Measurements from ENCODE around the gene STN1. TPM values are rescaled to one million over a fixed set of nuclear protein-coding genes. Genes with fewer than 3 reads are reported as not detected.

The STN1 gene
- total RNA-seq, 6 experiments from 2014 or later, result 12.1 to 15.6 (median 14.7) TPM

DNA sequence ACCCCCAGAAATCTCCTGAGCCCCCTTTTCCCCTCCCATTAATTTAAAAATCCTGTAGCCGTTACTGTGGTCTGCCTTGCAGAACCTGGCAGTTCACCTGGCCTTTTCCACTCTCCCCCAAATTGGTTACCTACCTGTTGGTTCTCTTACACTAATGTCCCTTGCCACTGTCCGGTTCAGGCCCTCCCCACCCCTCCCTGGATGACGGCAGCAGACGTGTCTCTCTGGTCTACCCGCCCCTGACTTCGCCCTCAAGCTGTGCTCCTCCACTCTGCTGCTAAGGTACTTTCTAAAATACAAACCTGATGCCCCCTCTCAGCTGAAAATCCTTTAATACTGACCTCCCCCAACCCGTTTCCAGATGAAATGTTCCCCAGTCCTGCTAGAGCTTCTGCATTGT, 47.0 kb downstream of the STN1 start:
- no peaks in the 10 kb centered on the region; the same call in 1 of the 2 replicates for H3K36me3 Mint-ChIP-seq (ENCODE audit: low read depth)
- TF ChIP-seq, protein P1, sequence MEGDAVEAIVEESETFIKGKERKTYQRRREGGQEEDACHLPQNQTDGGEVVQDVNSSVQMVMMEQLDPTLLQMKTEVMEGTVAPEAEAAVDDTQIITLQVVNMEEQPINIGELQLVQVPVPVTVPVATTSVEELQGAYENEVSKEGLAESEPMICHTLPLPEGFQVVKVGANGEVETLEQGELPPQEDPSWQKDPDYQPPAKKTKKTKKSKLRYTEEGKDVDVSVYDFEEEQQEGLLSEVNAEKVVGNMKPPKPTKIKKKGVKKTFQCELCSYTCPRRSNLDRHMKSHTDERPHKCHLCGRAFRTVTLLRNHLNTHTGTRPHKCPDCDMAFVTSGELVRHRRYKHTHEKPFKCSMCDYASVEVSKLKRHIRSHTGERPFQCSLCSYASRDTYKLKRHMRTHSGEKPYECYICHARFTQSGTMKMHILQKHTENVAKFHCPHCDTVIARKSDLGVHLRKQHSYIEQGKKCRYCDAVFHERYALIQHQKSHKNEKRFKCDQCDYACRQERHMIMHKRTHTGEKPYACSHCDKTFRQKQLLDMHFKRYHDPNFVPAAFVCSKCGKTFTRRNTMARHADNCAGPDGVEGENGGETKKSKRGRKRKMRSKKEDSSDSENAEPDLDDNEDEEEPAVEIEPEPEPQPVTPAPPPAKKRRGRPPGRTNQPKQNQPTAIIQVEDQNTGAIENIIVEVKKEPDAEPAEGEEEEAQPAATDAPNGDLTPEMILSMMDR (IDR thresholded peaks at IDR 0.05), result no peak
- peaks cover 1% of the 10 kb centered on the region; the same call in 1 of the 2 replicates for H3K9me3 Mint-ChIP-seq
- no peaks in the 10 kb centered on the region; the same call in 1 of the 2 replicates for H3K27me3 Mint-ChIP-seq (ENCODE audit: insufficient read depth)
- H3K4me3 Mint-ChIP-seq, result peak overlapping the region; percentile 79
- H3K4me1 Mint-ChIP-seq (ENCODE audit: low read depth), result peaks cover 36% of the 10 kb centered on the region
- no peak for DNase-seq
- peak overlapping the region; percentile 97 for H3K27ac Mint-ChIP-seq

DNA sequence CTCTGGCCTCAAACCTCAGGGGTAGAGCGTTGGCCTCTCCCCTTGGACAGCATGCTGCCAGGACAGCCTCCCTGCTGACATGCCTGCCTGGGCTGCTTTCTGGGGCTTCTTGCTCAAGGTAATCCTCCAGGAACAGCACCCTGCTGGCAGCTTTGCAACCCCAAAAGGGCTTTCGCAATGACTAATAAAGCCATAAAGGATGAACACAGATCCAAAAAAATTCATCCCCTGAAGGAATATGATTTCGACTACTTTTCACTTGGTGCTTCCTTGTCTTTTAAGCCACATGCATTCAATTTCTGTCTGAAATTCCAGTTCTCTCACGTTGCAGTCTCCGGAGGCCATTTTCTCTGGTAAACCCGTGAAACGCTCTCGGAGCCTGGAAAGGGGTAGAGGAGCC, 47.5 kb downstream of the STN1 start:
- TF ChIP-seq, protein P1 (IDR thresholded peaks at IDR 0.05), result peak; percentile 54

DNA sequence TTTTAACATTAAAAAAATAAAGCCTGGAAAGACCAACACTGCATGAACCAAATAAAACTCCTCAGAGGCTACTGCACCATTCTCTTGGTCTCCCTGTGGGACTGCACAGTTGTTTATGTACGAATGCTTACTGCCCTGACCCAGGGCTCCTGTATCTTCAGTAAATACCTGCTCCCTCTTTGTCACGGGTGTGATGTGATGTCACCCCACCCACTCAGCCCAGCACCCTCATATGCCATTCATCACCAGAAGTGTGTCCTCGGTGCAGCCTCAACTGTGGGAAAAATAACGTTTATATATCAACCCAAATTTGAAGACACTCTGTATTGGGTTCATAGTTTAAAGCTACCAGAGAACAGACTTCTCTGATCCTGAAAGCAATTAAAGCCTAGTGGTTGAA, 48.6 kb downstream of the STN1 start:
- peaks cover 36% of the 10 kb centered on the region for H3K4me1 Mint-ChIP-seq (ENCODE audit: low read depth)
- TF ChIP-seq, protein P1 (IDR thresholded peaks at IDR 0.05), result no peak
- DNase-seq, result no peak
- no peak overlapping the region for H3K4me3 Mint-ChIP-seq
- peaks cover 12% of the 10 kb centered on the region for H3K36me3 Mint-ChIP-seq (ENCODE audit: low read depth)
- H3K27ac Mint-ChIP-seq, result no peak overlapping the region
- H3K9me3 Mint-ChIP-seq, result peaks cover 18% of the 10 kb centered on the region
- no peaks in the 10 kb centered on the region; the same call in 1 of the 2 replicates for H3K27me3 Mint-ChIP-seq (ENCODE audit: insufficient read depth)

More for the DNA sequence above, 47.5 kb downstream of the STN1 start:
- Mint-ChIP-seq H3K27me3 (ENCODE audit: insufficient read depth) (no peaks in the 10 kb centered on the region; the same call in 1 of the 2 replicates), H3K36me3 (ENCODE audit: low read depth) (peaks cover 5% of the 10 kb centered on the region; the same call in 1 of the 2 replicates), H3K9me3 (peaks cover 6% of the 10 kb centered on the region), H3K27ac (peak overlapping the region; percentile 97), H3K4me3 (peak overlapping the region; percentile 79), H3K4me1 (ENCODE audit: low read depth) (peaks cover 36% of the 10 kb centered on the region)
- DNase-seq, result peak; percentile 93

DNA sequence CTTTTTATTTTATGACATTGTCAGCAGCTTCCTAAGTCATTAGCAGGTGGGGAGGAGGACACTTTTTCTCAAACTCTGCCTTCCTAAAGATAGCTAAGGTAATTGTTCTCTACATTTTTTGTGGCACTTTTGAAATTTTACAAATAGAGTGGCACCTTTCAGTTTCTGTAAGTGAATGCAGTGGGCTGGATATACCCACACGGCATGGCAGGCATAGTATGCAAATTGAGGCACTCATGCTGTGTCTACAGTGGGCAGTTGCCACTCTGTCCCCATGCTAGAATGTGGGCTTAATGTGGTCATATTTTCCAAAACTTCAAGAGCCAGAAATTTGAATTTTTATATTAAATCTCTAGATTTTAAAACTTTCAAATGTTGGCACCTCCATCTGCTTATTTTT, 49.8 kb downstream of the STN1 start:
- H3K4me3 Mint-ChIP-seq, result no peak overlapping the region
- no peaks in the 10 kb centered on the region; the same call in 1 of the 2 replicates for H3K27me3 Mint-ChIP-seq (ENCODE audit: insufficient read depth)
- no peak overlapping the region for H3K27ac Mint-ChIP-seq
- peaks cover 26% of the 10 kb centered on the region for H3K9me3 Mint-ChIP-seq
- no peak for DNase-seq
- peaks cover 20% of the 10 kb centered on the region for H3K36me3 Mint-ChIP-seq (ENCODE audit: low read depth)
- H3K4me1 Mint-ChIP-seq (ENCODE audit: low read depth), result peaks cover 36% of the 10 kb centered on the region
- TF ChIP-seq, protein P1 (IDR thresholded peaks at IDR 0.05), result no peak

DNA sequence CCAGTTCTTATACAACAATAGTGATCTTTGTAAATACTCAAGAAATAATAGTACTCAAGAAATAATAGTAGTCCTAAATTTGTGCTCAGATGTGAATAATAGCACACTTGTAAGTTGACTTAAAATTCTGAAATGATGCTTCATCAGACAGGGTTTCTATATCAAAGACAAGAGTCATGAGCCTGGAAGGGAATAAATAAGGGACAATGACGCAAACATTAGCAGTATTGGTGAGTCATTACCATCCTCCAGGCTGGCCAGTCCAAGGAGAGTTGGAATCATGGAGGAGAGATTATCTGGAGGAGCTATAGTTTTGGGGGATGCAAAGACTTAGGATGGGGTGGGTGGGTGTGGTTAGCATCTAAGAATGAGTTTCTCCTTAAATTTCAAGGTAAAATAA, 56.5 kb downstream of the STN1 start:
- Mint-ChIP-seq H3K4me3 (no peak overlapping the region), H3K9me3 (peaks cover 26% of the 10 kb centered on the region), H3K27ac (no peak overlapping the region), H3K27me3 (ENCODE audit: insufficient read depth) (no peaks in the 10 kb centered on the region; the same call in 1 of the 2 replicates), H3K36me3 (ENCODE audit: low read depth) (peaks cover 20% of the 10 kb centered on the region), H3K4me1 (ENCODE audit: low read depth) (peaks cover 38% of the 10 kb centered on the region)
- peak; percentile 82 for DNase-seq
- TF ChIP-seq, protein P1 (IDR thresholded peaks at IDR 0.05), result no peak
